HepG2 (cell line): ENCODE measurements around the gene OGA. TPM values are rescaled to one million over a fixed set of nuclear protein-coding genes. Genes with fewer than 3 reads are reported as not detected.

Source experiments
- ARID4A ChIP-seq: sonication (generic); formaldehyde crosslinking; IDR thresholded peaks from 2 replicates; pipeline ENCODE4 v1.5.0; 2020; ENCODE audit warnings: mild to moderate bottlenecking, missing genetic modification reagents, borderline replicate concordance
- ASH2L ChIP-seq: fragments of 300-600, 200-600 bp; sonication (generic); IDR thresholded peaks from 2 replicates; pipeline ENCODE4 v1.7.0; 2017; ENCODE audit warnings: low read depth, mild to moderate bottlenecking, moderate library complexity, mixed read lengths, low read length; ENCODE audit not compliant: insufficient read length
- ATM ChIP-seq: fragments of 450-650 bp; IDR thresholded peaks from 2 replicates; pipeline ENCODE4 v1.7.1; 2017; ENCODE audit warnings: mild to moderate bottlenecking, borderline replicate concordance
- HMG20B ChIP-seq: conservative IDR thresholded peaks from 2 replicates; pipeline ENCODE4 v1.6.1; 2016; ENCODE audit warnings: missing genetic modification reagents, missing compliant biosample characterization
- HMGXB4 ChIP-seq, 2 experiments: sonication (generic) in 1 of 2; formaldehyde crosslinking in 1 of 2; IDR thresholded peaks; 2 replicates each; pipeline versions ENCODE4 v1.4.0 to v1.6.1; 2018 to 2020; ENCODE audit warnings: missing genetic modification reagents in 2 of 2, borderline replicate concordance in 1 of 2, low read depth in 1 of 2, mild to moderate bottlenecking in 1 of 2, missing biosample characterization in 1 of 2
- HOXA5 ChIP-seq: sonication (generic); formaldehyde crosslinking; IDR thresholded peaks from 2 replicates; pipeline ENCODE4 v1.4.0; 2020; ENCODE audit warnings: missing genetic modification reagents
- MXD3 ChIP-seq: IDR thresholded peaks from 2 replicates; pipeline ENCODE4 v1.6.1; 2016; ENCODE audit warnings: mild to moderate bottlenecking, missing biosample characterization, missing genetic modification reagents
- PRMT3 ChIP-seq: sonication (generic); formaldehyde crosslinking; IDR thresholded peaks from 2 replicates; pipeline ENCODE4 v1.8.1; 2022; ENCODE audit warnings: low read depth, mild to moderate bottlenecking, moderate library complexity, missing genetic modification reagents, borderline replicate concordance
- RBFOX2 ChIP-seq: fragments of 200-400 bp; formaldehyde crosslinking; IDR thresholded peaks from 2 replicates; pipeline ENCODE4 v1.6.1; 2017; ENCODE audit warnings: low read depth, mild to moderate bottlenecking, low read length
- SALL1 ChIP-seq: sonication (generic); formaldehyde crosslinking; IDR thresholded peaks from 2 replicates; pipeline ENCODE4 v1.8.0; 2022; ENCODE audit warnings: mild to moderate bottlenecking, missing genetic modification reagents
- SPEN ChIP-seq: sonication (generic); formaldehyde crosslinking; IDR thresholded peaks from 2 replicates; pipeline ENCODE4 v1.5.1; 2020; ENCODE audit warnings: low read depth, mild to moderate bottlenecking, missing genetic modification reagents
- XRCC5 ChIP-seq: fragments of 200-400 bp; formaldehyde crosslinking; optimal IDR thresholded peaks from 2 replicates; pipeline ENCODE3; 2017; ENCODE audit warnings: mild to moderate bottlenecking, low read length
- ZNF737 ChIP-seq: sonication (generic); formaldehyde crosslinking; IDR thresholded peaks from 2 replicates; pipeline ENCODE4 v1.5.0; 2020; ENCODE audit warnings: missing genetic modification reagents, mild to moderate bottlenecking, borderline replicate concordance
- ZNF792 ChIP-seq: IDR thresholded peaks from 2 replicates; pipeline ENCODE4 v1.6.1; 2016
- polyA plus RNA-seq, 8 experiments: library from polyadenylated mRNA; depleted of rRNA in 3 of 8; stranded (reverse) in 7 of 8; unstranded in 1 of 8; fragments of >200 nt; fragmentation: Illumina TruSeq in 4 of 8; extraction: Trizol in 4 of 8; gene quantifications; 2 replicates each; pipeline versions ENCODE4 v1.2.1 to v1.2.3, GENCODE V29; 2011 to 2016; ENCODE audit warnings: low read depth in 4 of 8, missing spikeins in 1 of 8, mixed read lengths in 1 of 8; ENCODE audit not compliant: insufficient read depth in 1 of 8
- total RNA-seq, 5 experiments: library from RNA; depleted of rRNA; stranded (reverse); fragments of >200 nt; fragmentation: Illumina TruSeq; extraction: Trizol; gene quantifications; 2 replicates each; pipeline ENCODE4 v1.2.3, GENCODE V29; 2016; ENCODE audit warnings: low read depth in 1 of 5

The OGA gene
- total and polyA plus RNA-seq, 2 of the 13 experiments (the other 11 are each of a cell fraction or from before 2014, with no cell fraction given), result 33.2 to 39.8 TPM

- TF ChIP-seq HMGXB4 (CRISPR knock-in tag; IDR thresholded peaks at IDR 0.05; ENCODE audit: borderline replicate concordance in 1 of 2, low read depth in 1 of 2) (peak in 1 of 2 experiments; percentile 51; a peak in 1 of 4 replicates), PRMT3 (CRISPR knock-in tag) (no peak), ZNF792 (CRISPR knock-in tag) (no peak), ZNF737 (CRISPR knock-in tag) (no peak), RBFOX2 (no peak), ATM (no peak), MXD3 (peak; percentile 60; the same call in 1 of the 2 replicates), ASH2L (peak; percentile 27), XRCC5 (peak; percentile 84), HOXA5 (0 out of 2 replicates have a peak, but pooled peaks have one; percentile 35), HMG20B (CRISPR knock-in tag) (no peak), SALL1 (CRISPR knock-in tag) (no peak; the same call in 1 of the 2 replicates), SPEN (no peak), ARID4A (peak; percentile 75)
Measured at GRCh38 chr10:101840741-101841453, 22.7 kb upstream of the OGA start (continued).
